Naive thymus-derived CD4-positive, alpha-beta T cell (primary cell): ENCODE measurements around the gene WAPL. TPM values are rescaled to one million over a fixed set of nuclear protein-coding genes. Genes with fewer than 3 reads are reported as not detected.

Experiments
- ATAC-seq: fragments of 150-1000 bp; cut with Tn5 transposase; 2 replicates; pipeline ENCODE4 v1.10.0; 2021; ENCODE audit warnings: mild to moderate bottlenecking, moderate library complexity
- CTCF ChIA-PET: fragments of 350-600 bp; sonication (Branson Sonifier 250); formaldehyde crosslinking; loops from one replicate; lab custom pipeline; 2021; ENCODE audit warnings: antibody characterized with exemption; lab: Charles Lee
- POLR2A ChIA-PET: fragments of 350-600 bp; sonication (Branson Sonifier 250); formaldehyde crosslinking; loops from one replicate; lab custom pipeline; 2021; ENCODE audit warnings: antibody characterized with exemption, inconsistent platforms; lab: Charles Lee
- DNase-seq, 9 donors: peaks; one replicate each; pipeline versions ENCODE4 v3.0.0 to v3.0.0-alpha.2; 2020 to 2022; ENCODE audit warnings: mixed read lengths in 1 of 9
- H3K27ac ChIP-seq: one replicate; pipeline ENCODE4 v1.7.0; 2013; ENCODE audit warnings: mild to moderate bottlenecking, low read depth, low read length, moderate library complexity
- H3K27me3 ChIP-seq, 2 donors: one replicate each; pipeline ENCODE4 v1.7.0; 2013; ENCODE audit warnings: low read length in 2 of 2, mild to moderate bottlenecking in 2 of 2, moderate library complexity in 2 of 2; ENCODE audit not compliant: control insufficient read depth in 2 of 2, insufficient read depth in 2 of 2
- H3K36me3 ChIP-seq, 3 experiments: 1 replicate in 2 of 3; 2 replicates in 1 of 3; pipeline ENCODE4 v1.7.0; 2013; ENCODE audit warnings: low read length in 3 of 3, mild to moderate bottlenecking in 3 of 3, moderate library complexity in 1 of 3; ENCODE audit not compliant: insufficient read depth in 3 of 3, control insufficient read depth in 2 of 3
- H3K4me1 ChIP-seq, 2 donors: one replicate each; pipeline ENCODE4 v1.7.0; 2013; ENCODE audit warnings: low read length in 2 of 2, mild to moderate bottlenecking in 2 of 2, moderate library complexity in 1 of 2; ENCODE audit not compliant: control insufficient read depth in 2 of 2, insufficient read depth in 2 of 2
- H3K4me3 ChIP-seq: 2 replicates; pipeline ENCODE4 v1.7.0; 2013; ENCODE audit warnings: mild to moderate bottlenecking, low read length
- H3K9me3 ChIP-seq, 3 experiments: 1 replicate in 2 of 3; 2 replicates in 1 of 3; pipeline ENCODE4 v1.7.0; 2013; ENCODE audit warnings: low read length in 3 of 3; ENCODE audit not compliant: control insufficient read depth in 2 of 3
- H3K27ac Mint-ChIP-seq, 9 donors: one replicate each; pipeline ENCODE4 v1.8.0; 2020 to 2022; ENCODE audit warnings: mixed read lengths in 9 of 9, mild to moderate bottlenecking in 8 of 9, moderate library complexity in 5 of 9, inconsistent platforms in 2 of 9
- H3K27me3 Mint-ChIP-seq, 5 donors: one replicate each; pipeline ENCODE4 v1.8.0; 2021 to 2022; ENCODE audit warnings: mixed read lengths in 5 of 5, mild to moderate bottlenecking in 1 of 5
- H3K36me3 Mint-ChIP-seq, 5 donors: one replicate each; pipeline ENCODE4 v1.8.0; 2020 to 2022; ENCODE audit warnings: mixed read lengths in 5 of 5, mild to moderate bottlenecking in 3 of 5, inconsistent platforms in 1 of 5
- H3K4me1 Mint-ChIP-seq, 7 donors: one replicate each; pipeline ENCODE4 v1.8.0; 2020 to 2022; ENCODE audit warnings: mixed read lengths in 7 of 7, mild to moderate bottlenecking in 3 of 7, inconsistent platforms in 1 of 7
- H3K4me3 Mint-ChIP-seq, 10 donors: one replicate each; pipeline ENCODE4 v1.8.0; 2020 to 2022; ENCODE audit warnings: mild to moderate bottlenecking in 10 of 10, mixed read lengths in 10 of 10, moderate library complexity in 6 of 10, inconsistent platforms in 2 of 10
- H3K9me3 Mint-ChIP-seq, 11 donors: one replicate each; pipeline ENCODE4 v1.8.0; 2020 to 2022; ENCODE audit warnings: mixed read lengths in 11 of 11, mild to moderate bottlenecking in 4 of 11, inconsistent platforms in 1 of 11, moderate library complexity in 1 of 11
- intact Hi-C, 2 donors: fragments of 100-400 bp; cut with micrococcal nuclease; formaldehyde crosslinking; loops; one replicate each; pipeline ENCODE4 v1.15.1; 2023
- polyA plus RNA-seq, 2 donors: library from polyadenylated mRNA; unstranded; fragments of 300-500 nt; fragmentation: Illumina TruSeq; gene quantifications; one replicate each; pipeline ENCODE4 v1.2.3, GENCODE V29; 2021
- total RNA-seq, 6 experiments: library from RNA in 5 of 6; stranded (reverse) in 5 of 6; gene quantifications; 1 replicate in 5 of 6; 2 replicates in 1 of 6; pipeline ENCODE4 v1.2.3 and lab custom pipeline; 2021 to 2026

Gene WAPL
- total and polyA plus RNA-seq, 7 experiments from 2014 or later, result 40.3 to 59.2 (median 49.5) TPM

GRCh38 chr10:86410542-86411124 lies 111.0 kb downstream of the WAPL start:
- ChIA-PET CTCF (interaction anchor here (0.8 to 3.7 kb wide), 3 partner anchors 8 to 174 kb away, joined by 5 to 25 read pairs (median 12); no protein-coding TSS in a partner anchor), POLR2A (interaction anchor here (2.1 to 5.6 kb wide), 2 partner anchors 9 to 111 kb away, joined by 6 to 54 read pairs; partner anchors contain the start of gene WAPL)
- H3K27me3 ChIP-seq, result no peaks in the 10 kb centered on the region
- peak overlapping the region; percentile 42 for H3K27ac ChIP-seq
- H3K36me3 ChIP-seq, result no peaks in the 10 kb centered on the region
- H3K36me3 Mint-ChIP-seq, result peaks cover 0 to 16% (median 0%) of the 10 kb centered on the region in 5 donors
- H3K27me3 Mint-ChIP-seq, result no peaks in the 10 kb centered on the region
- no peaks in the 10 kb centered on the region for H3K9me3 ChIP-seq
- no peak for DNase-seq
- H3K4me3 Mint-ChIP-seq, result peak overlapping the region in 9 of 10 donors; percentile 62 to 83 (median 77)
- no peak overlapping the region for H3K4me3 ChIP-seq
- no peak for ATAC-seq
- intact Hi-C loops, result loop anchor here (1.0 to 5.0 kb wide), 4 partner anchors 9 to 682 kb away; partner anchors contain the start of genes ADIRF (in 1 of the 2) and GLUD1 (in 1 of the 2)
- peaks cover 24 to 64% (median 52%) of the 10 kb centered on the region in 7 donors for H3K4me1 Mint-ChIP-seq
- peaks cover 20 to 45% of the 10 kb centered on the region in 2 donors for H3K4me1 ChIP-seq
- peaks cover 0 to 7% (median 0%) of the 10 kb centered on the region in 11 donors for H3K9me3 Mint-ChIP-seq
- peak overlapping the region; percentile 84 to 94 (median 88) for H3K27ac Mint-ChIP-seq

GRCh38 chr10:86409183-86409582 lies 112.4 kb downstream of the WAPL start:
- Mint-ChIP-seq H3K27me3 (no peaks in the 10 kb centered on the region), H3K4me3 (no peak overlapping the region), H3K36me3 (peaks cover 0 to 14% (median 0%) of the 10 kb centered on the region in 5 donors), H3K9me3 (peaks cover 0 to 7% (median 0%) of the 10 kb centered on the region in 11 donors), H3K27ac (peak overlapping the region in 3 of 9 donors; percentile 4 to 87 (median 65)), H3K4me1 (peaks cover 18 to 53% (median 42%) of the 10 kb centered on the region in 7 donors)
- H3K4me3 ChIP-seq, result no peak overlapping the region
- H3K27me3 ChIP-seq, result no peaks in the 10 kb centered on the region
- ATAC-seq (no peak), DNase-seq (no peak)
- intact Hi-C loops, result no loop called here
- no peak overlapping the region for H3K27ac ChIP-seq
- H3K9me3 ChIP-seq, result no peaks in the 10 kb centered on the region
- H3K4me1 ChIP-seq, result peaks cover 20 to 37% of the 10 kb centered on the region in 2 donors
- POLR2A ChIA-PET, result interaction anchor here (0.6 kb wide), 1 partner anchor 10 kb away, joined by 3 read pairs; no protein-coding TSS in a partner anchor
- CTCF ChIA-PET, result interaction anchor here (0.7 kb wide), 1 partner anchor 8 kb away, joined by 3 read pairs; no protein-coding TSS in a partner anchor
- H3K36me3 ChIP-seq, result no peaks in the 10 kb centered on the region

- Mint-ChIP-seq H3K36me3 (peaks cover 0 to 2% (median 0%) of the 10 kb centered on the region in 5 donors), H3K9me3 (peaks cover 0 to 4% (median 0%) of the 10 kb centered on the region in 11 donors), H3K27me3 (peaks cover 0 to 11% (median 0%) of the 10 kb centered on the region in 5 donors), H3K27ac (peak overlapping the region in 7 of 9 donors; percentile 9 to 89 (median 65)), H3K4me3 (peak overlapping the region in 4 of 10 donors; percentile 1 to 52 (median 34)), H3K4me1 (peaks cover 5 to 31% (median 26%) of the 10 kb centered on the region in 7 donors)
- H3K27me3 ChIP-seq, result no peaks in the 10 kb centered on the region
- H3K4me1 ChIP-seq, result peaks cover 0 to 10% of the 10 kb centered on the region in 2 donors
- ChIA-PET CTCF (interaction anchor here (1.0 kb wide), 1 partner anchor 8 kb away, joined by 5 read pairs; no protein-coding TSS in a partner anchor), POLR2A (interaction anchor here (0.9 to 4.4 kb wide), 2 partner anchors 9 to 119 kb away, joined by 3 to 54 read pairs; partner anchors contain the start of gene WAPL)
- H3K9me3 ChIP-seq, result no peaks in the 10 kb centered on the region
- H3K27ac ChIP-seq, result no peak overlapping the region
- DNase-seq, result no peak
- H3K36me3 ChIP-seq, result peaks cover 0 to 7% (median 0%) of the 10 kb centered on the region in 3 experiments
- H3K4me3 ChIP-seq, result no peak overlapping the region
- intact Hi-C loops, result loop anchor here in 1 of 2 donors (5.0 kb wide), 2 partner anchors 354 to 791 kb away; partner anchors contain the start of gene BMPR1A
- ATAC-seq, result no peak
Measured at GRCh38 chr10:86403183-86403797, 118.3 kb downstream of the WAPL start.

- intact Hi-C loops, result loop anchor here in 1 of 2 donors (5.0 kb wide), 2 partner anchors 355 to 790 kb away; partner anchors contain the start of gene BMPR1A
- ATAC-seq, result no peak
- POLR2A ChIA-PET, result interaction anchor here (0.6 to 4.4 kb wide), 3 partner anchors 10 to 120 kb away, joined by 3 to 54 read pairs (median 4); partner anchors contain the start of gene WAPL
- Histone ChIP-seq H3K4me3 (no peak overlapping the region), H3K9me3 (no peaks in the 10 kb centered on the region), H3K27ac (peak overlapping the region; percentile 76), H3K4me1 (peaks cover 0 to 10% of the 10 kb centered on the region in 2 donors), H3K36me3 (peaks cover 0 to 7% (median 0%) of the 10 kb centered on the region in 3 experiments), H3K27me3 (no peaks in the 10 kb centered on the region)
- H3K9me3 Mint-ChIP-seq, result peaks cover 0 to 4% (median 0%) of the 10 kb centered on the region in 11 donors
- H3K36me3 Mint-ChIP-seq, result peaks cover 0 to 2% (median 0%) of the 10 kb centered on the region in 5 donors
- H3K4me1 Mint-ChIP-seq, result peaks cover 5 to 28% (median 26%) of the 10 kb centered on the region in 7 donors
- H3K27me3 Mint-ChIP-seq, result peaks cover 0 to 11% (median 0%) of the 10 kb centered on the region in 5 donors
- H3K27ac Mint-ChIP-seq, result peak overlapping the region in 8 of 9 donors; percentile 38 to 93 (median 86)
- CTCF ChIA-PET, result interaction anchor here (0.6 to 4.4 kb wide), 3 partner anchors 9 to 181 kb away, joined by 3 to 53 read pairs (median 5); no protein-coding TSS in a partner anchor
- H3K4me3 Mint-ChIP-seq, result peak overlapping the region in 9 of 10 donors; percentile 13 to 95 (median 85)
- DNase-seq, result peak in 1 of 9 donors; percentile 10
Measured at GRCh38 chr10:86402283-86402941, 119.2 kb downstream of the WAPL start.

GRCh38 chr10:86401588-86402282 lies 119.9 kb downstream of the WAPL start:
- Mint-ChIP-seq H3K9me3 (peaks cover 0 to 4% (median 0%) of the 10 kb centered on the region in 11 donors), H3K4me1 (peaks cover 5 to 28% (median 23%) of the 10 kb centered on the region in 7 donors), H3K36me3 (peaks cover 0 to under 1% (median 0%) of the 10 kb centered on the region in 5 donors), H3K27ac (peak overlapping the region; percentile 46 to 93 (median 87)), H3K4me3 (peak overlapping the region; percentile 75 to 95 (median 88)), H3K27me3 (peaks cover 0 to 11% (median 0%) of the 10 kb centered on the region in 5 donors)
- peaks cover 0 to 7% (median 0%) of the 10 kb centered on the region in 3 experiments for H3K36me3 ChIP-seq
- intact Hi-C loops, result loop anchor here (1.0 to 5.0 kb wide), 7 partner anchors 35 to 789 kb away; partner anchors contain the start of gene BMPR1A (in 2 of the 2)
- H3K9me3 ChIP-seq, result no peaks in the 10 kb centered on the region
- CTCF ChIA-PET, result interaction anchor here (0.6 to 4.4 kb wide), 4 partner anchors 8 to 185 kb away, joined by 3 to 53 read pairs (median 3); no protein-coding TSS in a partner anchor
- ATAC-seq, result no peak
- POLR2A ChIA-PET, result interaction anchor here (0.6 to 4.4 kb wide), 7 partner anchors 11 to 183 kb away, joined by 3 to 54 read pairs (median 9); no protein-coding TSS in a partner anchor
- no peaks in the 10 kb centered on the region for H3K27me3 ChIP-seq
- H3K4me3 ChIP-seq, result peak overlapping the region; percentile 86
- H3K27ac ChIP-seq, result peak overlapping the region; percentile 76
- DNase-seq, result peak in 8 of 9 donors; percentile 17 to 53 (median 38)
- H3K4me1 ChIP-seq, result peaks cover 0 to 10% of the 10 kb centered on the region in 2 donors
